NCI-H1417 treated with DMSO at 0.1 percent for 48 hours (cell line): Measurements from ENCODE around the gene ANTXR2.
"Not testable (repeated sequence)": the region's sequence is repeated elsewhere in the genome, so short reads cannot be mapped to it uniquely, and the experiment has no call there.

Experiments used
- DNase-seq: peaks from one replicate; lab custom pipeline; 2025; lab: John Stamatoyannopoulos, UW

The ANTXR2 gene

DNA sequence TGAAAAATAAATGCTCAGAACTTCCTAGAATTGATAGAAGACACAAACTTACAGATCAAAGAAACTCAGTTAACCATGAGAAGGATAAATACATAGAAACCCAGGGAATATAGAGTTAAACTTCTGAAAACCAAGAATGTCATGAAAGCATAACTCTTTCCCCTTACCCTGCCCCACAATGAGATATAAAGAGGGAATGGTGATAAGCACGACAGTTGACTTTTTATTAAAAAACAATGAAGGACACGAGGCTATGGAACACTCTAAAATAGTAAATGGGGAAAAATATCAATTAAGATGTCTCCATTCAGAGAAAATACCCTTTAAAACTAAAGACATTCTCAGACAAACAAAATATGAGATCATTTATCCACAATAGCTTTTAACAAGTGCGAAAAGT, 154.7 kb downstream of the ANTXR2 start:
- no peak for DNase-seq

DNA sequence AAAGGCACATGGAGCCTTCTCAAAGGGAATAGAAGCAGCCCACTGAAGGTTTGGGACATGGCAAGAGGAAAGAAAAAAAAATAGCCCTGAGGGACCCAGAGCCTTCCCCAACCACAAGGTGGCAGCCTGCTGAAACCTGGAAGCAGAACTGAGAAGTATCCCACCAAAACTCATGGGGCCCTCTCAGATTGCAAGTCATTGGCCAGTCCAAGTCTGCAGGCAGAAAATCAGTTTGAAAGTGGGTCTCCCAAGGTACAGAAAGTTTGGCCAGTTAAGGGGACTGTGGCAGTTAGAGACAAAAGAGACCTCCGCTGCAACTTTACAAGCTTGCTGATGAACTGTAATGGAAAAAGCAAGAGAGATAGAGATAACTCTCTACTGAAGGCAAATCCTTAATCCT, 155.8 kb downstream of the ANTXR2 start:
- DNase-seq, result no peak

- no peak for DNase-seq
Measured at GRCh38 chr4:79915246-79915645, 157.8 kb downstream of the ANTXR2 start.

- no peak for DNase-seq
Measured at GRCh38 chr4:79913581-79913980, 159.4 kb downstream of the ANTXR2 start.

DNA sequence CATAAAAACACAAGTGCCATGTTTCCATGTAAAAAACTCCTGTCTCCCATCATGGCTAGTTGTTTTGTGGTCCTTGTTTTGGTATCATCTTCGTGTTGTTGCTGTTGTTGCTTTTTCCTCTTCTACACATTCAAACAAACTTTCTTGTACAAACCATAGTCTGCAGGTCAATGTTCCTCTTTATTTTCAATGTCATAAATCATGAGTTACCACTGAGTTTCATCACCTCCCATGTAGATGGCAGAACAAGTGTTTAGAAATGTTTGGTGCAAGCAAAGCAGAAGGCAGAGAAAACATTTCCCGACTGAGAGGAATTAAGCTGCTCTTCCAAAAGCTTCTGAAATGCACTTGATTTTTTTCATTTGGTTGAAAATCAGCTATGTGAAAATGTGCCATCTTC, 166.0 kb downstream of the ANTXR2 start:
- no peak for DNase-seq

DNA sequence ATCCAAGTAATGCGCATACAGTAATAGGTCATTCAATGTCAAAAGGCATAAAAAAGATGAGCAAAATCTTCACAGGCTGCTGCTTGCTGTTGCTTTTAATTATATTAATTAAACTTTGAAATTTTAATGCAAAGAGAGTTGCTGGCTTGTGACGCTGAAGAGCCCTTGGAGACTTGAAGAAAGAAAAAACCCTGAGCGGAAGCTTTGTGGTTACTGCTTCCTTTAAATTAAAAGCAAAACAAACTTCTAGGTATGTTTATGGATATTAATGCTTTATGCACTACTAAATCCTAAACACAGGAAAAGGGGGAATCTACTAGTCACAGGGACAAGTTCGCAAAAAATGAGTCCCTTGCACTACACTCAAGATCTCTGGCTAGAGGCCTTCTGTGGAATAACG, 166.7 kb downstream of the ANTXR2 start:
- no peak for DNase-seq

- no peak for DNase-seq
Measured at GRCh38 chr4:79905212-79905611, 167.8 kb downstream of the ANTXR2 start.

- no peak for DNase-seq
Measured at GRCh38 chr4:79904331-79904730, 168.7 kb downstream of the ANTXR2 start.

GRCh38 chr4:79900182-79900581, 172.8 kb downstream of the ANTXR2 start:
- no peak for DNase-seq

DNA sequence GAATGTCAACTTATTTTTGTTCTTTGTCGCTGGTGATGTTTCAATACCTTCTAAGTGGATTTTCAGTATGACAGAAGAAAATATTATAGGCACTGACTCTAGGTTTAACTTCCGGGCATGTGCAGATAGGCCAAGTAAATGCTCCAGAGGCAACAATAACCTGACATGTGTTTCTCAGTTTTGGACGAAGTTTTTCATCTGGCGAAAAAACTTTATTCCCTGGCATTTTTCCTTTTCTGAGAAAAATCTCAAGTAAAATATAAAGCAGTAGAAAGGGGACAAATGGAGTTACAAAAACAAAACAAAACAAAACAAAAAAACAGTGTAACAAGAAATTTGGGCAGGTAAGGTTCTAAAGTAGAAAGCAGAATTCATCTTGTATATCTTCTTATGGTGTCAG, 173.5 kb downstream of the ANTXR2 start:
- no peak for DNase-seq

DNA sequence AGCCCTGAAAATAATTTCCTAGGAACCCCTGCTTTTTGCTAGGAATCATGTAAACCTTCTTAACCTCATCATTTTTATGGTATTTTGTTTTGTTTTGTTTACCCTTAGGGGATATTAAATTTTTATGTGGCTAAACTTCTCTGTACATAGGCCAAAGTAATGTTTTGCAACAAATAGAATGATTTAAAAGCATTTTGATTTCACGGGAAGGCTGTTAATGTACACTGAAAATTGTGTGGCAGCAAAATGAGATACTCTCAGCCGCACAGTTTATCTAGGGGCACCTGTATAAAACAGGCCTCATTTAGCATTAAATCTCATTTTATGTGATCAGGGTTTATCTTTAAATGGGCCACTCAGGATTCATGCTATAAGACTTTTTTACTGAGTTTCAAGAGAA, 175.0 kb downstream of the ANTXR2 start:
- DNase-seq, result no peak

DNA sequence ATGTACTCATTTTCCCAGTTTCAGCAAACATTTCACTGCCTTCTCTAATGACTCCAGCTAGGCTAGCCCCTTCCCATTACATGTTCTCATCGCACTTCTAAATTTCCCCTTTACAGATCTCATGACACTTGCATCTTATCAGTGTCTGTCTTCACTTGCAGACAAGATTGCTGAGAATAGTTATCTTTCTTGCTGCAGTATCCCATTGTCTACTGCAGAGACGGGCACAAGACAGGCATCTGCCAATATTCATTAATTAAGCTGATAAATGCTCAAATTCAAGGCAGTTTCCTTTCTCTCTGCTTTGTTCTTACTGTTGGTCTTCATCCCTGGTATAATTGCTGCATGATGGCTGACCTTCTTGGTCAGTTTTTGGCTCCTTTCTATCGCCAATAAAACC, 175.9 kb downstream of the ANTXR2 start:
- no peak for DNase-seq

DNA sequence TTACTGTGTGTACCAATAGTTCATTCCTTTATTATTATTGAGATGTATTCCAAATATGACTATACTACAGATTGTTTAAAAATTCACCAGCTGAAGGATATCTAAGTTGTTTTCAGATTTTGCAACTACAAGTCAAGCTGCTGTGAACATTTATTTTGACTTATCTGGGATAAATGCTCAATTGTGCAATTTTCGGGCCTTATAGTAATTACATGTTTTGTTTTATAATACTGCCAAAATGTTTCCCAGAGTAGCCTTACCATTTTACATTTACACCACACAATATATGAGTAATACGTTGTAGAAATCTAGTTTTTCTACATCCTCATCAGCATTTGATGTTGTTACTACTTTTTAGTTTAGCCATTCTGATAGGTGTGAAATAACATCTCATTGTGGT, 179.6 kb downstream of the ANTXR2 start:
- no peak for DNase-seq

DNA sequence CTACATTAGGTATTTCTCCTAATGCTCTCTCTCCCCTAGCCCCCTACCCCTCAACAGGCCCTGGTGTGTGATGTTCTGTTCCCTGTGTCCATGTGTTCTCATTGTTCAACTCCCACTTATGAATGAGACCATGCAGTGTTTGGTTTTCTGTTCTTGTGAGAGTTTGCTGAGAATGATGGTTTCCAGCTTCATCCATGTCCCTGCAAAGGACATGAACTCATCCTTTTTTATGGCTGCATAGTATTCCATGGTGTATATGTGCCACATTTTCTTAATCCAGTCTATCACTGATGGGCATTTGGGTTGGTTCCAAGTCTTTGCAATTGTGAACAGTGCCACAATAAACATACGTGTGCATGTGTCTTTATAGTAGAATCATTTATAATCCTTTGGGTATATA, 184.0 kb downstream of the ANTXR2 start:
- not testable (repeated sequence) for DNase-seq

DNA sequence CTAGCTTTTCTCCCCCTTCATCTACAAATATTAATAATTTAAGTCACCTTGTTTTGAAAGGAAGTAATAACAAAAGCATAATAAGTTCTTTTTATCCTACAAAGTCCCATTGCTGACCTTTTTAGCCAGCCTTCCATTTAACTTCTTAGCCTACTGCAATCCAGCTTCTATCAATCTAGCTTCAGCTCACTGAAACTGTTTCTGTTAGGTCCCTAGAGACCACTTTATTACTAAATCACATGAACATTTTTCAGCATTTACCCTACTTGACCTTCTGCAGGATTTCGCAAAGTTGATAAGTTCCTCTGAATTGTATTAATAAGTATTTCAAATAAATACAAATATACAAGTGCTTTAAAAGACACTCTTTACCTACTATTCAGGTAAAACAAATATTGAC, 186.5 kb downstream of the ANTXR2 start:
- DNase-seq, result no peak

DNA sequence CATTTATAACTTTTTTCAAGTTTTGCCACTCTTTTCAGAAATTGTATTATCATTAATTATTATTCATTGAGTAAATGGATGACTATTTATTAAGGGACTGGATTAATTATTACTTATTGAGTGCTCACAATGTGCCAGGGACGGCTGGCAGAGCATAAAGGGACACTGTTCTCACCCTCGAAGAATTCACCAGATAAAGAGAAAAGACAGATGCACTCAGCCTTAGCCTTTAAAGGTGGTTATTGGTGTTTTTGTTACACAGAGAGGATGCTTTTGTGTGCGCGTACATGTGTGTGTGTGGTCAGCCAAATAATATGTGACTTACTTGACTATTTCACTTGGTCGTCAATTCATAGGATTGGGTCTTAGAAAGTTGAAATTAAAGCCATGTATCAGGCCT, 187.0 kb downstream of the ANTXR2 start:
- DNase-seq, result no peak

- DNase-seq, result no peak
Measured at GRCh38 chr4:79883290-79883689, 189.7 kb downstream of the ANTXR2 start.

- no peak for DNase-seq
Measured at GRCh38 chr4:79882806-79883205, 190.2 kb downstream of the ANTXR2 start.

DNA sequence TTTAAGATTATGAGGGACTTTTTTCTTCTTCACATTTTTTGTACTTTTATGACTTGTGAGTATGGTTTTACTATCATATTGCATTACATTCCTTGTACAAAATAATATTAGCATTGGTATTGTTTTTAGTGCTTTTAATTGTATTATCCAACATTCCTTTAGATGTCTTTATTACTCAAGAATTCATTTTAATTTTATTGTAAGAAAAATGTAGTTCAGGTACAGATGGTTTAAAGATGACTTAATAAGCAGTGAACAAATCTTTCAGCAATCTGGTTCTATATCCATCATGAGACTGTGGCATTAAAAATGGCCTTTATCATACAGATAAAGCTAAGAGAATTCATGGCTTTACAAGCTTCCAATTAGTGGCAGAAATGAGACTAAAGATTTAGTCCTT, 191.6 kb downstream of the ANTXR2 start:
- DNase-seq, result no peak

DNA sequence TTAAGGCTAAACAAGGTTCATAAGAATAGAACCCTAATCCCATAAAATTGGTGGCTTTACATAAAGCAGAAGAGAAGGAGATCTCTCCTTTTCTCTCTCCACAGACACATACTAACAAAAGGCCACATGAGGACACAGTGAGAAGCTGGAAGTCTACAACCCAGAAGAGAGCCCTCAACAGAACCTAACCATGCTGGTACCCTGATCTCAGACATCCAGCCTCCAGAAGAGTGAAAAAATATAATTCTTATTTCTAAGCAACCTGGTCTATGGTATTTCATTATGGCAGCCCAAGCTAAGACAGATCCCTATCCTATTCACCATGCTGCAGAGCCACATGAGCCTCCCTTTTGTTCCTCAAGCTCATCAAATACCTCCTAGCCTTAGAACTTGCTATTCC, 195.5 kb downstream of the ANTXR2 start:
- DNase-seq, result no peak

DNA sequence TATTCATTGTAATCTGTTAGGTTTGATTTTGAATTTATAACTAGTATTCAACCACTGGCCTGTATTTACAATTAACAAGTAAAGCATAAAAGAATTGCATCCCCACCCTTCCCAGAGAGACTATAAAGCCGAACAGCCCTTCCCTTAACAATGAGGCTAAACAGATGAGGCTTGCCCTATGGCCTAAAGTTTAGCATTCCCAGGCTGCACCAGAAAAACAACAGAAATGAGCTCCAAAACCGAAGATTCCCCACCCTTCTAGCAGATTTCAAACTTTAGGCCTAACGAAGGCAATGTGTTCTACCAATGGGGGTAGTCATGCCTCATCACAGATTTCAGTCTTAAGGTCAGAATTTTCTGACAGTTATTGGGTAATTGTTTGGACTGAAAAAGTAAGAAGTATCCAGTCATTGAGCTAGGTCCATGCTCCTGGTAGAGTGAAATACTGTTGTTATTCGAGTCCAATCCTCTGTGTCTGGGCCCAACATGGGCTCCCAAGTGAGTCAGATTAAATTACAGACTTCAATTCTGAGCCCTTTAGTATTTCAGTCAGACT, 197.6 kb downstream of the ANTXR2 start:
- DNase-seq, result no peak

- no peak for DNase-seq
Measured at GRCh38 chr4:79874197-79874596, 198.8 kb downstream of the ANTXR2 start.

DNA sequence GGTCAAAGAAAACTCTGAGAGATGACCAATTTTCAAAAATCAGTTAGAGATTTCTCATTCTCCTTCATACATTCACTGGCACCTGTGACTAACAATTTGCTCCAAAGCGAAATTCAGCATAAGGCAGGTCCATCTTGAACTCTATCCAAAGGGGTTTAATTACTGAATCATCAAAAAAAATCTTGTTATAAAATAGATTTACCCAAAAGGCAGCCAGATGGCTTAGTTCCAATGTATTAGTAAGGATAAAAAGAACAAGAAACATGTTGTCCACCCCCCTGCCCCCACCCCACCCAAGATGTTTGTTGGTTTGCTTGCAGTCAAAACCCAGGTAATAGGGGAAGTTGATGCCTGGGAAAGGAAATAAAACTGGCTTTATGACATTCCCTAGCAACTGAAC, 200.3 kb downstream of the ANTXR2 start:
- no peak for DNase-seq

DNA sequence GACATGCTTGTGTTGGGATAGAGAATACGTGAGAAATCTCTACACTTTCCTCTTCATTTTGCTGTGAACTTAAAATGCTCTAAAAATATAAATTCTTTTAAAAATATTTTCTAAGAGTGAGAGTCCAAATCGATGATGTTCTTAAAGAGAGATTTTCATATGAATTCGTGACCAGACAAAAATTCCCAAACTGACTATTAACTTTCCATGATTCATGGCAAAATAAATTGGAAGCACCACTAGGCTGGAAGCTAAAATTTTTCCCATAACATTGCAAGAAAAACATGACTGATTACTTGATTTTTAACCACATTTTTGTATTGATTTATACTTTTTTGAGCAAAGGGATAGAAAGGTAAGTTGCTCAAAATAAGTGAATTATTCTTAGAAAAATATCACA, 201.1 kb downstream of the ANTXR2 start:
- no peak for DNase-seq
